ENCODE measurements around the gene SLC24A4. TPM values are rescaled to one million over a fixed set of nuclear protein-coding genes. Genes with fewer than 3 reads are reported as not detected.

Gene SLC24A4
- total RNA-seq, 1 donor from 2014 or later = not detected

DNA sequence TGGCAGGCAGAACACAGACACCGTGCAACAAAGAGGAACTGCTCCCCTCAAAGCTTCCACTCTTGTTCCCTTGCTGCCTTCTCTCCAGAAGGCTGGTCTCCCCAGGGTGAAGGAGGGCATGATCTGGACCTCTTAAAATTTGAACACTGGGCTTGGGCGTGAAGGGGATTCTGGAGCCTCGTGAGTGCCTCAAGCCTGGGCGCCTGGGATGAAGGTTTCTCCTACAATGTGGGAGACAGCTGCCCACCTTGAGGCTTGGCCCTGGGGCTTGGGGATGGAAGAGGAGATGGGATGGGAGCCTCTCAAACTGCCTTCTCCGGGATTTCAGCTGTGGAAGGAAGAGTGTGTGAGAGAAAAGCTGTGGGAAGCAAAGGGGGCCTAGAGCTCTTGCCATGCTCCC is 182.9 kb downstream of the SLC24A4 start:
- Mint-ChIP-seq H3K4me3 (ENCODE audit: unreplicated experiment) (no peak overlapping the region), H3K27ac (ENCODE audit: unreplicated experiment) (no peak overlapping the region), H3K9me3 (ENCODE audit: unreplicated experiment) (no peaks in the 10 kb centered on the region), H3K27me3 (ENCODE audit: unreplicated experiment) (no peaks in the 10 kb centered on the region), H3K4me1 (ENCODE audit: unreplicated experiment) (peaks cover 34% of the 10 kb centered on the region), H3K36me3 (ENCODE audit: unreplicated experiment) (no peaks in the 10 kb centered on the region)
- TF ChIP-seq, protein P1, sequence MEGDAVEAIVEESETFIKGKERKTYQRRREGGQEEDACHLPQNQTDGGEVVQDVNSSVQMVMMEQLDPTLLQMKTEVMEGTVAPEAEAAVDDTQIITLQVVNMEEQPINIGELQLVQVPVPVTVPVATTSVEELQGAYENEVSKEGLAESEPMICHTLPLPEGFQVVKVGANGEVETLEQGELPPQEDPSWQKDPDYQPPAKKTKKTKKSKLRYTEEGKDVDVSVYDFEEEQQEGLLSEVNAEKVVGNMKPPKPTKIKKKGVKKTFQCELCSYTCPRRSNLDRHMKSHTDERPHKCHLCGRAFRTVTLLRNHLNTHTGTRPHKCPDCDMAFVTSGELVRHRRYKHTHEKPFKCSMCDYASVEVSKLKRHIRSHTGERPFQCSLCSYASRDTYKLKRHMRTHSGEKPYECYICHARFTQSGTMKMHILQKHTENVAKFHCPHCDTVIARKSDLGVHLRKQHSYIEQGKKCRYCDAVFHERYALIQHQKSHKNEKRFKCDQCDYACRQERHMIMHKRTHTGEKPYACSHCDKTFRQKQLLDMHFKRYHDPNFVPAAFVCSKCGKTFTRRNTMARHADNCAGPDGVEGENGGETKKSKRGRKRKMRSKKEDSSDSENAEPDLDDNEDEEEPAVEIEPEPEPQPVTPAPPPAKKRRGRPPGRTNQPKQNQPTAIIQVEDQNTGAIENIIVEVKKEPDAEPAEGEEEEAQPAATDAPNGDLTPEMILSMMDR (IDR thresholded peaks at IDR 0.05) = no peak
- no peak for DNase-seq (ENCODE audit: extremely low spot score, unreplicated experiment)

DNA sequence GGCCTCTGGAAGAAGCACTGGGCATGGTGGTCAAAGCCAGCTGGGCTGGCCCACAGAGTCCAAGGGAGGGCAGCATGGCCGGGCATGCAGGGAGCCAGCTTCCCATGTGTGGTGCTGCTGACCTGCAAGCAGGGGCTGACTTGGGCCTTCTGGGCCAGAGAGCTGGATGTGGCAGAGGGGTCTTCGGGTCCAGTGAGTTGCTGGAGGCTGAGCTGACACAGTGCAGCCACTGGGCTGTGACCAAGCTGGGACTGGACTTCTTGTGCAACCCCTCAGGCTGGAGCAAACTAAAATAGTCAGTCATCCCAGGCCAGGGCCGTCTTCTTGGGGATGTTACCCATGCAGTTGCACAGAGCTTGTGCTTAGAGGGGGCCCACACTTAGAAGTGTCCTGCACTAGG is 183.3 kb downstream of the SLC24A4 start:
- H3K9me3 Mint-ChIP-seq (ENCODE audit: unreplicated experiment) = no peaks in the 10 kb centered on the region
- H3K36me3 Mint-ChIP-seq (ENCODE audit: unreplicated experiment) = no peaks in the 10 kb centered on the region
- no peak overlapping the region for H3K27ac Mint-ChIP-seq (ENCODE audit: unreplicated experiment)
- peaks cover 38% of the 10 kb centered on the region for H3K4me1 Mint-ChIP-seq (ENCODE audit: unreplicated experiment)
- TF ChIP-seq, protein P1 (IDR thresholded peaks at IDR 0.05) = no peak
- no peak for DNase-seq (ENCODE audit: extremely low spot score, unreplicated experiment)
- no peaks in the 10 kb centered on the region for H3K27me3 Mint-ChIP-seq (ENCODE audit: unreplicated experiment)
- H3K4me3 Mint-ChIP-seq (ENCODE audit: unreplicated experiment) = no peak overlapping the region

DNA sequence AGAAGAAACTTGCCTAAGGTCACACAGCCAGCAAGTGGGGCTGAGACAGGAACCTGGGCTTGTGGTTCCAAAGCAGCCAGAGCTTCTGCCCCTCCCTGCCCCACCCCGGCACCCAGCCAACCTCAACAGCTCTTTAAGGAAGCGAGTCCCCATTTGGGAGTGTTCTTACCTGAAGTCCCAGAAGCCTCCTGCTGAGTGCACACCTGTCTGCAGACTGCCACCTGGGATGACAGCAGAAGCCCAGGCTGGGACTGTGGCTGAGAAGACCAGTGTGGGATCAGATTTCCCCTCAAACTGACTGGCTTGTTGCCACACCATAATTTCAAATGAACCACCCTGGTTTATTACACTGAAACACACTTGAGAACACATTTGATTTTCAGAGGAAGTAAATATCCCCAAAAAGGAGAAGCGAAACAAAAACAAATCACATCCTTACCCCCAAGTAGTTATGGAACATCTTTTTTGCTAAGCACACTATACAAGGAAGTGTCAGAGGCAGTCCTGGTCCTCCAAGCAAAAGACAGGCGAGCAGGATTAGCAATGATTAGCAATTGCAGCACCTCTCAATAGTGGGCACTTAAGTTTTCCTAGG is 184.3 kb downstream of the SLC24A4 start:
- DNase-seq (ENCODE audit: extremely low spot score, unreplicated experiment) = no peak
- Mint-ChIP-seq H3K4me3 (ENCODE audit: unreplicated experiment) (no peak overlapping the region), H3K36me3 (ENCODE audit: unreplicated experiment) (no peaks in the 10 kb centered on the region), H3K4me1 (ENCODE audit: unreplicated experiment) (peaks cover 37% of the 10 kb centered on the region), H3K27me3 (ENCODE audit: unreplicated experiment) (no peaks in the 10 kb centered on the region), H3K9me3 (ENCODE audit: unreplicated experiment) (no peaks in the 10 kb centered on the region), H3K27ac (ENCODE audit: unreplicated experiment) (no peak overlapping the region)
- TF ChIP-seq, protein P1 (IDR thresholded peaks at IDR 0.05) = no peak

DNA sequence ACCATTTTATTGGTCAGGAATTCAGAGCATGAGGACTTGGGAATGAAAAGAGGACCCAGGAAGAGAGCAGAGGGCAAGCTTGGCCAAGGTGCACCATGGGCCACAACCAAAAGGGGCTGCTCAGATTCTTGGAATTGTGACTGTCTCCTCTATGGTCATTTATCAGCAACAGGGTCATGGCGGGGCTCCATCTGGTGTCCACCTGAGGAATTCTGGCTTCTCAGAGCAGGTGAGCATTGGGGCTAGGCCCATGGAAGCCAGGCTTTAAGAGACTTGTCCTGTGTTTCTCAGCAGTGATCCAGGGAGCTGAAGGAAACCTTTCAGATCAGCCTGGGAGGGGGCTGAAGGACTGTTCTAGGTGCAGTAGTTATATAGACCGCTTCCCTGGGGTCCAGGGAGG is 188.0 kb downstream of the SLC24A4 start:
- Mint-ChIP-seq H3K27ac (ENCODE audit: unreplicated experiment) (peak overlapping the region; percentile 92), H3K4me1 (ENCODE audit: unreplicated experiment) (peaks cover 32% of the 10 kb centered on the region), H3K27me3 (ENCODE audit: unreplicated experiment) (no peaks in the 10 kb centered on the region), H3K36me3 (ENCODE audit: unreplicated experiment) (no peaks in the 10 kb centered on the region), H3K4me3 (ENCODE audit: unreplicated experiment) (no peak overlapping the region), H3K9me3 (ENCODE audit: unreplicated experiment) (no peaks in the 10 kb centered on the region)
- TF ChIP-seq, protein P1 (IDR thresholded peaks at IDR 0.05) = peak; percentile 7
- no peak for DNase-seq (ENCODE audit: extremely low spot score, unreplicated experiment)

DNA sequence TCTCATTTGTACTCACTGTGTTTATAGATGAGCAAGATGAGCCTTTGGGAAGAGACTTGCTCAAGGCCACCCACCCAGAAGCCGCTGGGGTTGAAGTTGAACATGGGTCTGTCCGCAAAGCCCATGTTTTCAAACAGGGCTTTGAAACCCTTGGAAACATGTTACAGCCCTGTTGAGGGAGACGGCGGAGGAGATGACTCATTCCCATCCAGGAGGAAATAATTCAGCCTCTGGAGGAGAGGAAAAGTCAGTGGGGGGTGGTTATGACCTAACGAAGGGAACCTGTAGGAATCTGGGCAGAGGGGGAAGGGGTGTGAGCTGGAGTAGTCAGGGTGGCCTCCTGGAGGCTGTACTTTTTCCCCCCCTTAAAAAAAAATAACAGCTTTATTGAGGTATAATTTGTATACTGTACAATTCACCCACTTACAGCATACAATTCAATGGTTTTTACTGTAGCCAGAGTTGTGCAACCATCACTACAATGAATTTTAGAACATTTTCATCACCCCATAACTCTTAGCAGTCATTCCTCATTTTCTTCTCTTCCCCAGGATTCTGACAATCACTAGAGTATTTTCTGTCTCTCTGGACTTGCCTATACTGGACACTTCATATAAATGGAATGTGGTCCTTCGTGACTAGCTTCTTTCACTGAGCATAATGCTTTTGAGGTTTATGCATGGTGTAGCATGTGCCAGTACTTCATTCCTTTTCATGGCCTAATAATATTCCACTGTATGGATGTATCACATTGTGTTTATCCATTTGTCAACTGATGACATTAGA is 188.7 kb downstream of the SLC24A4 start:
- Mint-ChIP-seq H3K27ac (ENCODE audit: unreplicated experiment) (peak overlapping the region; percentile 92), H3K4me3 (ENCODE audit: unreplicated experiment) (peak overlapping the region; percentile 45), H3K36me3 (ENCODE audit: unreplicated experiment) (no peaks in the 10 kb centered on the region), H3K9me3 (ENCODE audit: unreplicated experiment) (no peaks in the 10 kb centered on the region), H3K27me3 (ENCODE audit: unreplicated experiment) (no peaks in the 10 kb centered on the region), H3K4me1 (ENCODE audit: unreplicated experiment) (peaks cover 33% of the 10 kb centered on the region)
- no peak for DNase-seq (ENCODE audit: extremely low spot score, unreplicated experiment)
- TF ChIP-seq, protein P1 (IDR thresholded peaks at IDR 0.05) = no peak
